HepG2 (cell line): Measurements from ENCODE around the gene AMZ2. TPM values are rescaled to one million over a fixed set of nuclear protein-coding genes. Genes with fewer than 3 reads are reported as not detected.

Experiments
- ARNT2 ChIP-seq: sonication (generic); formaldehyde crosslinking; IDR thresholded peaks from 2 replicates; pipeline ENCODE4 v1.8.0; 2022; ENCODE audit warnings: mild to moderate bottlenecking, low read depth, missing genetic modification reagents, moderate library complexity
- CEBPG ChIP-seq: IDR thresholded peaks from 2 replicates; pipeline ENCODE4 v1.6.1; 2016
- EEA1 ChIP-seq: sonication (generic); formaldehyde crosslinking; IDR thresholded peaks from 2 replicates; pipeline ENCODE4 v1.5.1; 2020; ENCODE audit warnings: mild to moderate bottlenecking, missing genetic modification reagents, borderline replicate concordance
- FOXA1 ChIP-seq, 2 experiments: fragments of 450-650 bp in 1 of 2; sonication (generic) in 1 of 2; formaldehyde crosslinking in 1 of 2; IDR thresholded peaks; 2 replicates each; pipeline versions ENCODE4 v1.4.0 to v1.6.1; 2016 to 2020; ENCODE audit warnings: missing genetic modification reagents in 1 of 2
- FOXM1 ChIP-seq: sonication (generic); formaldehyde crosslinking; IDR thresholded peaks from 2 replicates; pipeline ENCODE4 v1.5.0; 2020; ENCODE audit warnings: missing genetic modification reagents
- KLF12 ChIP-seq: sonication (generic); formaldehyde crosslinking; IDR thresholded peaks from 2 replicates; pipeline ENCODE4 v1.4.0; 2020; ENCODE audit warnings: missing genetic modification reagents, borderline replicate concordance
- KLF9 ChIP-seq: IDR thresholded peaks from 2 replicates; pipeline ENCODE4 v1.6.1; 2016; ENCODE audit warnings: low read depth
- NFATC3 ChIP-seq: sonication (generic); formaldehyde crosslinking; IDR thresholded peaks from 2 replicates; pipeline ENCODE4 v1.5.1; 2020; ENCODE audit warnings: mild to moderate bottlenecking, missing genetic modification reagents
- NFKBIZ ChIP-seq: IDR thresholded peaks from 2 replicates; pipeline ENCODE4 v1.6.1; 2018; ENCODE audit warnings: missing genetic modification reagents, missing compliant biosample characterization
- PAF1 ChIP-seq: IDR thresholded peaks from 2 replicates; pipeline ENCODE4 v1.6.1; 2016; ENCODE audit warnings: missing genetic modification reagents, missing compliant biosample characterization
- PAWR ChIP-seq: sonication (generic); formaldehyde crosslinking; IDR thresholded peaks from 2 replicates; pipeline ENCODE4 v1.4.0; 2020; ENCODE audit warnings: missing genetic modification reagents, mild to moderate bottlenecking, borderline replicate concordance
- RARG ChIP-seq: sonication (generic); formaldehyde crosslinking; IDR thresholded peaks from 2 replicates; pipeline ENCODE4 v1.4.0; 2020; ENCODE audit warnings: low read depth, mild to moderate bottlenecking, missing genetic modification reagents
- SP140L ChIP-seq: sonication (generic); formaldehyde crosslinking; IDR thresholded peaks from 2 replicates; pipeline ENCODE4 v1.4.0; 2020; ENCODE audit warnings: missing genetic modification reagents, borderline replicate concordance
- ZNF263 ChIP-seq: sonication (generic); formaldehyde crosslinking; IDR thresholded peaks from 2 replicates; pipeline ENCODE4 v1.4.0; 2020; ENCODE audit warnings: missing genetic modification reagents
- ZNF333 ChIP-seq: sonication (generic); formaldehyde crosslinking; IDR thresholded peaks from 2 replicates; pipeline ENCODE4 v1.4.0; 2020; ENCODE audit warnings: mild to moderate bottlenecking, missing genetic modification reagents, borderline replicate concordance
- ZNF552 ChIP-seq: sonication (generic); formaldehyde crosslinking; IDR thresholded peaks from 2 replicates; pipeline ENCODE4 v1.9.0; 2022; ENCODE audit warnings: missing genetic modification reagents, mild to moderate bottlenecking, borderline replicate concordance
- polyA plus RNA-seq, 8 experiments: library from polyadenylated mRNA; depleted of rRNA in 3 of 8; stranded (reverse) in 7 of 8; unstranded in 1 of 8; fragments of >200 nt; fragmentation: Illumina TruSeq in 4 of 8; extraction: Trizol in 4 of 8; gene quantifications; 2 replicates each; pipeline versions ENCODE4 v1.2.1 to v1.2.3, GENCODE V29; 2011 to 2016; ENCODE audit warnings: low read depth in 4 of 8, missing spikeins in 1 of 8, mixed read lengths in 1 of 8; ENCODE audit not compliant: insufficient read depth in 1 of 8
- total RNA-seq, 5 experiments: library from RNA; depleted of rRNA; stranded (reverse); fragments of >200 nt; fragmentation: Illumina TruSeq; extraction: Trizol; gene quantifications; 2 replicates each; pipeline ENCODE4 v1.2.3, GENCODE V29; 2016; ENCODE audit warnings: low read depth in 1 of 5
- TF ChIP-seq, protein P1 (sequence below): sonication (generic); formaldehyde crosslinking; IDR thresholded peaks from one replicate; pipeline ENCODE4 v1.5.1; 2020; ENCODE audit warnings: mild to moderate bottlenecking, missing genetic modification reagents; ENCODE audit errors: not compliant biosample characterization
- TF ChIP-seq, protein P2 (sequence below): IDR thresholded peaks from 2 replicates; pipeline ENCODE4 v1.6.1; 2012; ENCODE audit warnings: inconsistent platforms
- TF ChIP-seq, protein P3 (sequence below): sonication (generic); formaldehyde crosslinking; IDR thresholded peaks from 2 replicates; pipeline ENCODE4 v1.8.0; 2022; ENCODE audit warnings: mild to moderate bottlenecking, missing genetic modification reagents, moderate library complexity
- TF ChIP-seq, protein P4 (sequence below): IDR thresholded peaks from 2 replicates; pipeline ENCODE4 v1.6.1; 2016; ENCODE audit warnings: low read depth

The AMZ2 gene
- total and polyA plus RNA-seq, 2 of the 13 experiments (the other 11 are each of a cell fraction or from before 2014, with no cell fraction given): 86.9 to 90.2 TPM

DNA sequence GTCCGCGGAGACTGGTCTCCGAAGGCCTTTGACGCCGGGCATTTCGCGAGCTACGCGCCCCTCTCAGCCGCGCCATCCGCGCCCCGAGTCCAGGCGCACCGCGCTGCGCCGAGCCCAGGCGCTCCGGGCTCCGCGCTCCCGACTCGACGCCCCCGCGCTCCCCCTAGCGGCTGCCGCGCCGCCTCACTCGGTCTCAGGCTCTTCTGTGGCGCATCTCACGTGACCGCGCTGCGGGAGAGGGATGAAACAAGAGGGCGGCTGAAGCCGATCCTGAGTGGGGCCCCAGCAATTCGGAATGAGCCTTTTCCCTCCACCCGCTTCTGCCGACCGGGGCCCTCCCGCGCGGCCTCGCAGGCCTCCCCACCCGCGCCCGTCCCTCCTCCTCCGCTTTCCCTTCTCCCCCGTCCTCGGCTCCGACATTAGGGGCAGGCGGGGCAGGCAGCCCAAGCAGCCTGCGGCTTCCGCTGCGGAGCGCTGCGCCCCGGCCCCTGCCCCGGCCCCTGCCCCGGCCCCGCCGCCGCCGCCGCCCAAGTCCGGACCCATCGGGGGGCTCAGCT is 42.5 kb upstream of the AMZ2 start (continued):
- TF ChIP-seq, protein P1, sequence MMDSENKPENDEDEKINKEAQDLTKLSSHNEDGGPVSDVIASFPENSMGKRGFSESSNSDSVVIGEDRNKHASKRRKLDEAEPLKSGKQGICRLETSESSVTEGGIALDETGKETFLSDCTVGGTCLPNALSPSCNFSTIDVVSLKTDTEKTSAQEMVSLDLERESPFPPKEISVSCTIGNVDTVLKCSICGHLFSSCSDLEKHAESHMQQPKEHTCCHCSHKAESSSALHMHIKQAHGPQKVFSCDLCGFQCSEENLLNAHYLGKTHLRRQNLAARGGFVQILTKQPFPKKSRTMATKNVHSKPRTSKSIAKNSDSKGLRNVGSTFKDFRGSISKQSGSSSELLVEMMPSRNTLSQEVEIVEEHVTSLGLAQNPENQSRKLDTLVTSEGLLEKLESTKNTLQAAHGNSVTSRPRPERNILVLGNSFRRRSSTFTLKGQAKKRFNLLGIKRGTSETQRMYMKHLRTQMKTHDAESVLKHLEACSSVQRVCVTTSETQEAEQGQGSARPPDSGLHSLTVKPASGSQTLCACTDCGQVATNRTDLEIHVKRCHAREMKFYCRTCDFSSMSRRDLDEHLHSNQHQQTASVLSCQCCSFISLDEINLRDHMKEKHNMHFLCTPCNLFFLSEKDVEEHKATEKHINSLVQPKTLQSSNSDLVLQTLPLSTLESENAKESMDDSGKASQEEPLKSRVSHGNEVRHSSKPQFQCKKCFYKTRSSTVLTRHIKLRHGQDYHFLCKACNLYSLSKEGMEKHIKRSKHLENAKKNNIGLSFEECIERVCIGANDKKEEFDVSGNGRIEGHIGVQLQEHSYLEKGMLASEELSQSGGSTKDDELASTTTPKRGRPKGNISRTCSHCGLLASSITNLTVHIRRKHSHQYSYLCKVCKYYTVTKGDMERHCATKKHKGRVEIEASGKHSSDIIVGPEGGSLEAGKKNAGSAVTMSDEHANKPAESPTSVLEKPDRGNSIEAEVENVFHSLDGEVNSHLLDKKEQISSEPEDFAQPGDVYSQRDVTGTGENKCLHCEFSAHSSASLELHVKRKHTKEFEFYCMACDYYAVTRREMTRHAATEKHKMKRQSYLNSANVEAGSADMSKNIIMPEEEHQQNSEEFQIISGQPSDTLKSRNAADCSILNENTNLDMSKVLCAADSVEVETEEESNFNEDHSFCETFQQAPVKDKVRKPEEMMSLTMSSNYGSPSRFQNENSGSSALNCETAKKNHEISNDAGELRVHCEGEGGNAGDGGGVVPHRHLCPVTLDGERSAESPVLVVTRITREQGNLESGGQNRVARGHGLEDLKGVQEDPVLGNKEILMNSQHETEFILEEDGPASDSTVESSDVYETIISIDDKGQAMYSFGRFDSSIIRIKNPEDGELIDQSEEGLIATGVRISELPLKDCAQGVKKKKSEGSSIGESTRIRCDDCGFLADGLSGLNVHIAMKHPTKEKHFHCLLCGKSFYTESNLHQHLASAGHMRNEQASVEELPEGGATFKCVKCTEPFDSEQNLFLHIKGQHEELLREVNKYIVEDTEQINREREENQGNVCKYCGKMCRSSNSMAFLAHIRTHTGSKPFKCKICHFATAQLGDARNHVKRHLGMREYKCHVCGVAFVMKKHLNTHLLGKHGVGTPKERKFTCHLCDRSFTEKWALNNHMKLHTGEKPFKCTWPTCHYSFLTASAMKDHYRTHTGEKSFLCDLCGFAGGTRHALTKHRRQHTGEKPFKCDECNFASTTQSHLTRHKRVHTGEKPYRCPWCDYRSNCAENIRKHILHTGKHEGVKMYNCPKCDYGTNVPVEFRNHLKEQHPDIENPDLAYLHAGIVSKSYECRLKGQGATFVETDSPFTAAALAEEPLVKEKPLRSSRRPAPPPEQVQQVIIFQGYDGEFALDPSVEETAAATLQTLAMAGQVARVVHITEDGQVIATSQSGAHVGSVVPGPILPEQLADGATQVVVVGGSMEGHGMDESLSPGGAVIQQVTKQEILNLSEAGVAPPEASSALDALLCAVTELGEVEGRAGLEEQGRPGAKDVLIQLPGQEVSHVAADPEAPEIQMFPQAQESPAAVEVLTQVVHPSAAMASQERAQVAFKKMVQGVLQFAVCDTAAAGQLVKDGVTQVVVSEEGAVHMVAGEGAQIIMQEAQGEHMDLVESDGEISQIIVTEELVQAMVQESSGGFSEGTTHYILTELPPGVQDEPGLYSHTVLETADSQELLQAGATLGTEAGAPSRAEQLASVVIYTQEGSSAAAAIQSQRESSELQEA (CRISPR knock-in tag): peak; percentile 30
- TF ChIP-seq, protein P2, sequence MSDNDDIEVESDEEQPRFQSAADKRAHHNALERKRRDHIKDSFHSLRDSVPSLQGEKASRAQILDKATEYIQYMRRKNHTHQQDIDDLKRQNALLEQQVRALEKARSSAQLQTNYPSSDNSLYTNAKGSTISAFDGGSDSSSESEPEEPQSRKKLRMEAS: peak; percentile 87
- TF ChIP-seq PAF1 (CRISPR knock-in tag) (no peak), EEA1 (CRISPR knock-in tag) (no peak), ZNF333 (no peak), NFKBIZ (0 out of 2 replicates have a peak, but pooled peaks have one; percentile 33), ZNF552 (CRISPR knock-in tag) (no peak), ZNF263 (CRISPR knock-in tag) (peak; percentile 77), CEBPG (CRISPR knock-in tag) (peak; percentile 34), ARNT2 (peak; percentile 93), PAWR (CRISPR knock-in tag) (no peak), FOXM1 (no peak), FOXA1 (IDR thresholded peaks at IDR 0.05) (no peak), FOXA1 (CRISPR knock-in tag; IDR thresholded peaks at IDR 0.05) (peak; percentile 44; the same call in 1 of the 2 replicates), KLF9 (no peak), SP140L (no peak), RARG (CRISPR knock-in tag) (no peak), NFATC3 (CRISPR knock-in tag) (no peak), KLF12 (CRISPR knock-in tag) (peak; percentile 80)
- TF ChIP-seq, protein P3, sequence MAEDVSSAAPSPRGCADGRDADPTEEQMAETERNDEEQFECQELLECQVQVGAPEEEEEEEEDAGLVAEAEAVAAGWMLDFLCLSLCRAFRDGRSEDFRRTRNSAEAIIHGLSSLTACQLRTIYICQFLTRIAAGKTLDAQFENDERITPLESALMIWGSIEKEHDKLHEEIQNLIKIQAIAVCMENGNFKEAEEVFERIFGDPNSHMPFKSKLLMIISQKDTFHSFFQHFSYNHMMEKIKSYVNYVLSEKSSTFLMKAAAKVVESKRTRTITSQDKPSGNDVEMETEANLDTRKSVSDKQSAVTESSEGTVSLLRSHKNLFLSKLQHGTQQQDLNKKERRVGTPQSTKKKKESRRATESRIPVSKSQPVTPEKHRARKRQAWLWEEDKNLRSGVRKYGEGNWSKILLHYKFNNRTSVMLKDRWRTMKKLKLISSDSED (CRISPR knock-in tag): peak; percentile 67; the same call in 1 of the 2 replicates
- TF ChIP-seq, protein P4, sequence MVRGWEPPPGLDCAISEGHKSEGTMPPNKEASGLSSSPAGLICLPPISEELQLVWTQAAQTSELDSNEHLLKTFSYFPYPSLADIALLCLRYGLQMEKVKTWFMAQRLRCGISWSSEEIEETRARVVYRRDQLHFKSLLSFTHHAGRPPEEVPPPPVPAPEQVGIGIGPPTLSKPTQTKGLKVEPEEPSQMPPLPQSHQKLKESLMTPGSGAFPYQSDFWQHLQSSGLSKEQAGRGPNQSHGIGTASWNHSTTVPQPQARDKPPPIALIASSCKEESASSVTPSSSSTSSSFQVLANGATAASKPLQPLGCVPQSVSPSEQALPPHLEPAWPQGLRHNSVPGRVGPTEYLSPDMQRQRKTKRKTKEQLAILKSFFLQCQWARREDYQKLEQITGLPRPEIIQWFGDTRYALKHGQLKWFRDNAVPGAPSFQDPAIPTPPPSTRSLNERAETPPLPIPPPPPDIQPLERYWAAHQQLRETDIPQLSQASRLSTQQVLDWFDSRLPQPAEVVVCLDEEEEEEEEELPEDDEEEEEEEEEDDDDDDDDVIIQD (CRISPR knock-in tag): no peak
